Limb (tissue), 2 donors: Measurements from ENCODE around the gene PRXL2B.
"Not testable (repeated sequence)": the region's sequence is repeated elsewhere in the genome, so short reads cannot be mapped to it uniquely, and the experiment has no call there.

Experiments
- DNase-seq, 2 donors: peaks; one replicate each; pipeline ENCODE4 v3.0.0-alpha.2; 2016; ENCODE audit errors: extremely low spot score in 2 of 2

The PRXL2B gene

GRCh38 chr1:2586154-2587070, at the start of gene PRXL2B:
TSS of gene PRXL2B (plus strand) at chr1:2586777. CDS start at chr1:2586886, 109 bp downstream.
- peak; percentile 98 to 100 for DNase-seq

- no peak for DNase-seq
Observed at GRCh38 chr1:2537784-2538115, 48.8 kb upstream of the PRXL2B start.

GRCh38 chr1:2538376-2538775, 48.2 kb upstream of the PRXL2B start:
- DNase-seq, result no peak

GRCh38 chr1:2538872-2539271, 47.7 kb upstream of the PRXL2B start:
- no peak for DNase-seq

GRCh38 chr1:2539312-2539907, 47.2 kb upstream of the PRXL2B start:
- DNase-seq, result no peak

- peak in 1 of 2 donors; percentile 75 for DNase-seq
Observed at GRCh38 chr1:2540816-2541492, 45.6 kb upstream of the PRXL2B start.

GRCh38 chr1:2541619-2542245, 44.8 kb upstream of the PRXL2B start:
- no peak for DNase-seq

- no peak for DNase-seq
Observed at GRCh38 chr1:2542246-2542915, 44.2 kb upstream of the PRXL2B start.

GRCh38 chr1:2543543-2544092, 43.0 kb upstream of the PRXL2B start:
- DNase-seq, result peak in 1 of 2 donors; percentile 74

GRCh38 chr1:2544093-2544874, 42.3 kb upstream of the PRXL2B start:
- DNase-seq, result no peak

- DNase-seq, result no peak
Observed at GRCh38 chr1:2544875-2545640, 41.5 kb upstream of the PRXL2B start.

GRCh38 chr1:2545754-2546514, 40.6 kb upstream of the PRXL2B start:
- DNase-seq, result peak; percentile 44 to 84

- DNase-seq, result peak; percentile 49 to 56
Observed at GRCh38 chr1:2546515-2547209, 39.9 kb upstream of the PRXL2B start.

GRCh38 chr1:2547210-2548067, 39.1 kb upstream of the PRXL2B start:
- no peak for DNase-seq

GRCh38 chr1:2548068-2548589, 38.4 kb upstream of the PRXL2B start:
- DNase-seq, result peak; percentile 50 to 86

GRCh38 chr1:2549367-2550029, 37.1 kb upstream of the PRXL2B start:
- not testable (repeated sequence) for DNase-seq
